GM21367 (cell line): ENCODE data around the gene RHOD.

ENCODE experiments used
- ATAC-seq: cut with Tn5 transposase; IDR thresholded peaks from one replicate; pipeline ENCODE4 v1.9.1; 2021; ENCODE audit not compliant: unreplicated experiment

Gene RHOD

GRCh38 chr11:67031791-67032561, 24.7 kb upstream of the RHOD start:
- ATAC-seq, result no peak

GRCh38 chr11:67032830-67033551, 23.7 kb upstream of the RHOD start:
- ATAC-seq, result no peak

DNA sequence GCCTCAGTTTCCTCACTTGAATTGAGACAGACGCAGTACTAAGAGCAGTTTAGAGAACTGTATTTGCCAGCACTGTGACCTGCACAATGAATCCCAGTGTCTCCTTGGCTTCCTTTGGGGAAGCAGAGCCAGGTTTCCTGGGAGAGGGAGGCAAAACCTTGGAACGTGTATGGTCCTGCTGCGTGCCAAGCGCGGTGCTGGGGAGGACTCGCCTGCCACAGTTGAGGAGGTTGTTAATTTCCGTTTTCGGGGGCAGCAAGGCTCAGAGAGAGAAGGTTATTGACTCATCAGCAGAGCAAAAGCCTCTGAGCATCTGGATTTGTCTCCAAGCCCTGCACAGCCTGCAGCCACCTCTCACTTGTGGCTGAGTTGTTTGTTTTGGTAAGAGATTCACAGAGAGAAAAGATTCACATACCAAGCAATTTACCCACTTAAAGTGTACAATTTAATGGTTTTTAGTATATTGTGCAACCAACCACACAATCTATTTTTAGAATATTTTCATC, 22.9 kb upstream of the RHOD start:
- no peak for ATAC-seq

DNA sequence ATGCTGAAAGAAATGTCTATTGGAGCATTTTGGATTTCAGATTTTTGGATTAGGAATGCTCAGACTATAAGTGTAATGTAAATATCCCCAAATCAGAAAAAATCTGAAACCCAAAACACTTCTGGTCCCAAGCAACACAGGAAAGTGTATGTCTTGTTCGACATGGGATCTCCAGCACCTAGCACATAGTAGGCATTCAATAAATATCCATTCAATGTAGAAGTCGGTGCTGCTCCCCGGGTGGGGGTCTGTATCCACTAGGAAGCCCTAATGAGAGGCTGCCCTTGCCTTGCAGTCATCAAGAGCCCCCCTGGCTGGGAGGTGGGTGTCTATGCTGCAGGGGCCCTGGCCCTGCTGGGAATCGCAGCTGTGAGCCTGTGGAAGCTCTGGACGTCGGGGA, 22.3 kb upstream of the RHOD start:
- ATAC-seq, result no peak

GRCh38 chr11:67040147-67040546, 16.5 kb upstream of the RHOD start:
- ATAC-seq, result no peak

DNA sequence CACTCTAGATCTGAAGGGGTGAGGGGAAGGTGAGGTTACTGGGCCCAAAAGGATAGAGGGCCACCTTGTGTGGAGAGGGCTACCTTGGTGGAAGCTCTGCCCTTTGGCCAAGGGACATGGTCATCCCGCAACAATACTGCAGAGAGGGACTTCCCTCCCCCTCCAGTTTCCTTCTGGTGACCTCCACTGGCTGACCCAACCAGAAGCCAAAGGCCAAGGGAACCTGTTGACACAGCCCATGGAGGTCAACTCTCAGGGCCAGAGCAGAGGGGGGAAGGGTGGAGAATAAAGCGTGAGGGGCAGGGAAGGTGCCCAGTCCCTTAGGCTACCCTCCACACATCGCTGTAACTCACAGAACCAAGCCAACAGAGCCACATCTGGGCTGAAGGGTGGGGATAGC, 15.0 kb upstream of the RHOD start:
- no peak for ATAC-seq

DNA sequence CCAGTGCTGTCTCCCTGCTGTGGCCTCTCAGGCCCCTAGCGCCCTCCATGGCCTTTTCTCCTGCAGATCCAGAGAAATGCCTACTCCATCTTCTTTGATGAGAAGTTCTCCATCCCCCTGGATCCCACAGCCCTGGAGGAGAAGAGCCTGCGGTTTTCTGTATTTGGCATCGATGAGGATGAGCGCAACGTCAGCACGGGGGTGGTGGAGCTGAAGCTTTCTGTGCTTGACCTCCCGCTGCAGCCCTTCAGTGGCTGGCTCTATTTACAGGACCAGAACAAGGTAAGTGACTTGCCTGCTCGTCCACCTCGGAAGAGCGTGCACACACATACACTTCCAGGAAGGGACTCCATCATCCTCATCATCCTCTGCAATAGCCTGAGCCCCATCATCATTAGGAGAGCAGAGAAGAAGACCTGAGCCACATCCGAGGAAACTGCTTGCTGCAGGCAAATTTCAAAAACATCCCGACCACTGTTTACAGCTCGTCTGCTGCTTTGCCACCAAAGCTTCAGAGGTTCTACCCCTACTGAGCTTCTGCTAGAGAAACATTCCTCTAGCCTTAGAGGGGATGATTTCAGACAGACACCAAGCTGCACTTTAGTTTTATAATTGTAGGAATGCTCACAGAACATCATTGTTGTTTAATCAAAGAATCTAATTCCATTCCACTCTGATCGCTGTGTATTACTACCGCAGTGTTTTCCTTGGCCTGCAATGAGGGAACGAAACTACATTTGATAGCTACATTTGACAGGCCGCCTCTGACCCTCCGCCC, 12.9 kb upstream of the RHOD start:
- ATAC-seq, result no peak

- ATAC-seq, result no peak
Observed at GRCh38 chr11:67044496-67044895, 12.2 kb upstream of the RHOD start.

GRCh38 chr11:67045314-67045713, 11.3 kb upstream of the RHOD start:
- ATAC-seq, result no peak

- no peak for ATAC-seq
Observed at GRCh38 chr11:67048515-67049130, 8.0 kb upstream of the RHOD start.

DNA sequence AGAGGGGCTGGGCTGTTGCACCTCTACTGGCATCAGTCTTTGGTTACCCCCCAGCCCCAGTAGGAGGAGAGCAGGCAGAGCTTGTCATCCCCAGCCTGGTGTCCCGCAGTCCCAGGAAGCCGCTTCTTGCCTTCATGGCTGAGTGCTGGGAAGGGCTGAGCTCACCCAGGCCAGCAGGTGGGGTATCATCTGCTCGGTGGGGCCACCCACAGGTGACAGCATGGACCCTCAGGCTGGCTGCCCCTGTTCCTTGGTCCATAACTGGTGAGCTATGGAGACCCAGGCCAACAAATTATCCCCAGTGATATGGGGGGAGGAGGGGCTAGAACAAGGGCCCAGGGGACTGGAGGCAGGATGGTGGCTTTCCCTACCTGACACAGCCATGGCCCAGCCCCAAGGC, 6.5 kb upstream of the RHOD start:
- no peak for ATAC-seq

- ATAC-seq, result no peak
Observed at GRCh38 chr11:67051180-67051893, 5.3 kb upstream of the RHOD start.

DNA sequence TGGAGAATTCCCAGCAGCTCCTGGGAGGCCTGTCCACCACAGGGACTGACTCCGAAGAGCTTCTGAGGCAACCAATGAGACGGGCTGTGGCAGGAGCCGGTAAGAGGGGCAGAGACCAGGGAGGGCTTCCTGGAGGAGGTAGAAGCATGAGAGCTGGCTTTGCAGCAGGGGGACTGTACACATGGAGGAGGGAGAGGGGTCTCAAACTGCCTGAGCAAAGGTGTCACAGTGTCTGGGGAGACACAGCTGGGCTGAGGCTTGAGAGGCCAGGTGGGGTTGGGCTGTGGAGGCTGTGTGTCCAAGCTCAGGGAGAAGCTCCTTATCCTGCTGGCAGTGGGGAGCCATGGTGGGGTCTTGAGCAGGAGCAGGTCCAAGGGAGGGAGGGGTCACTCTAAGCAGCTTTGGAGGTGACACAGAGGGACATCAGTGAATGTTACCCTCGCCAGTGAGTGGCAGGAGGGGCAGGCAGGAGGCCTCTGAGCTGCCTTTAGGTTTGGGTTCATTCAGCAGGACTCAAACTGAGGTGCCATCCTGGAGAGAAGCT, 4.6 kb upstream of the RHOD start:
- no peak for ATAC-seq

- no peak for ATAC-seq
Observed at GRCh38 chr11:67052891-67053290, 3.8 kb upstream of the RHOD start.

GRCh38 chr11:67053896-67054329, 2.7 kb upstream of the RHOD start:
- ATAC-seq, result no peak

- no peak for ATAC-seq
Observed at GRCh38 chr11:67054346-67054835, 2.3 kb upstream of the RHOD start.

DNA sequence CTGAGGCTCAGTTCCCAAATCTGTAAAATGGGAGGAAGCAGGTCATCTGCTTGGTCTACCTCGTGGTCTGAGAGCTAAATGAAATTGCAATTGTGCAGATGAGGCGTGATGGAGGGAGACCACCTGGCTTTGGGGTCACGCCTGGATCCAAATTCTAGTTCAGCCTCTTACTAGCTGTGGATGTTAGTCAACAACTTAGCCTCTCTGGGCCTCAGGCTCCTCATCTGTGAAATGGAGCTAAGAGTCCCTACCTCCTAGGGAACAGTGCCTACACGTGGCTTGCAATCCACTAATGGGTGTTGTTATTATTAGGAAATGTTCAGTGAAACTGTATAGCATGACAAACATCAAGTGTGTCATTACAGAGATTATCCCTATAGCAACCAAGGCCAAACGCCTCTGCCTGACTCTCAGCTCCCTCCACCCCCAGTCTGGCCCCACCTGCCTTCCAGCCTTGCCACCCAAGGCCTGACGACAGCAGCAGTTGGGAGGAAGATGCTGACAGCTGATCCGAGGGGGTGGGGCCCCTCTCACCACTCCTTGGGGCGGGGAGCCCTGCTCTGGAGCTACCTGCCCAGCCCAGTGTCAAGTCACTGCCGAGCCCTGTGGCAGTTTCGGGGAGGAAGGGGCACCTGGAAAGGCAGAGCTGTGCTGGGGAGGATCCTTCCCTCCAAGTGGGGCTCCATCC, 1.7 kb upstream of the RHOD start:
- ATAC-seq, result no peak

DNA sequence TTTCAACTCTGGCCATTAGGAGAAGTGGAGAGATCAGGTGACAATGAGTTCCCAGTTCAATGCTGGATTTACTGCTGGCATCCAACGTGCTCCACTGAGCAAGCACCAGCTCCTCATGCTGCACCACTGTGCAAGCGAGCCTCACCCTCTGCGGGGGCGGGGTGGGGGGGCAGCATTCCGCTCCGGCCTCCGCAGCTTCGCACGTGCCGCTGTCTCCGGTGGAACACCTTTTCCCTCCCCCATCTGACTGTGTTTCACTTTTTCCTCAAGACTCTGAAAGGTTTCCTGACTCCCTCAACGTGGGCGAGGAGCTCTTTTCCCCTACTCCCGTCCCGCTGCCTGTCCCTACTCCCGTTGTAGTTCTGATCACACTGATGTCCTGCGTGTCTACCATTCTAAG, 835 bp upstream of the RHOD start:
- ATAC-seq, result no peak

DNA sequence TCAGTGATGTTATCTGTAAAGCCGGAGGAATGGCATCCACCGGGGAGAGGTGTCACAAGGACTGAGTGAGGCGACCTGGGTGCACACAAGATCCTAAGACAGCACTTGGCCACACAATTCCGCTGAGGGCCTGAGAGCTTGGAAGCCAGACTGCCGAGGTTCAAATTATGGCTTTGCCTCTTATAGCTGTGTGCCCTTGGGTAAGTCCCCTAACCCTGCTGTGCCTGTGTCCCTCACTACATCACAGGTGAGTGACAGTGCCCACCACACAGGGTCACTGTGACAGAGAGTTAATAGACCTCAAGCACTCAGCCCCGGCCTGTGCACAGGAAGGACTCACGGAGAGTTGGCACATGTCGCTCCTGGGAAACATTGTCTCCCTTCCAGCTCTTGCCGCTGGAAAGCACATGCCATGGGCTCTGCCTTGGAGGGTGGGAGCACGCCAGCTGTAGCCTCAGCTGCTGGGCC, 592 bp downstream of the RHOD start:
- no peak for ATAC-seq
